HepG2 (cell line): Measurements from ENCODE around the gene IRF2BPL. TPM values are rescaled to one million over a fixed set of nuclear protein-coding genes. Genes with fewer than 3 reads are reported as not detected.

Experiments
- ATF7 ChIP-seq, 2 experiments: fragments of 450-650 bp in 1 of 2; sonication (generic) in 1 of 2; formaldehyde crosslinking in 1 of 2; IDR thresholded peaks; 2 replicates each; pipeline versions ENCODE4 v1.4.0 to v1.6.1; 2016 to 2020; ENCODE audit warnings: antibody characterized with exemption in 1 of 2, mild to moderate bottlenecking in 1 of 2, missing genetic modification reagents in 1 of 2
- CHCHD3 ChIP-seq: sonication (generic); formaldehyde crosslinking; IDR thresholded peaks from 2 replicates; pipeline ENCODE4 v1.8.0; 2022; ENCODE audit warnings: mild to moderate bottlenecking, missing genetic modification reagents, moderate library complexity
- DPF2 ChIP-seq: sonication (generic); formaldehyde crosslinking; IDR thresholded peaks from 2 replicates; pipeline ENCODE4 v1.4.0; 2020; ENCODE audit warnings: mild to moderate bottlenecking, low read depth, missing genetic modification reagents, borderline replicate concordance
- HMG20A ChIP-seq: IDR thresholded peaks from 2 replicates; pipeline ENCODE4 v1.6.1; 2016; ENCODE audit warnings: borderline replicate concordance
- HOXA3 ChIP-seq: sonication (generic); formaldehyde crosslinking; IDR thresholded peaks from 2 replicates; pipeline ENCODE4 v1.5.0; 2020; ENCODE audit warnings: missing genetic modification reagents
- MATR3 ChIP-seq: sonication (generic); formaldehyde crosslinking; IDR thresholded peaks from 2 replicates; pipeline ENCODE4 v1.4.0; 2020; ENCODE audit warnings: missing genetic modification reagents
- RARA ChIP-seq: IDR thresholded peaks from 2 replicates; pipeline ENCODE4 v1.6.1; 2016; ENCODE audit warnings: missing genetic modification reagents, missing compliant biosample characterization
- SPEN ChIP-seq: sonication (generic); formaldehyde crosslinking; IDR thresholded peaks from 2 replicates; pipeline ENCODE4 v1.5.1; 2020; ENCODE audit warnings: low read depth, mild to moderate bottlenecking, missing genetic modification reagents
- SRSF1 ChIP-seq: fragments of 200-400 bp; formaldehyde crosslinking; optimal IDR thresholded peaks from 2 replicates; pipeline ENCODE3; 2017; ENCODE audit warnings: mild to moderate bottlenecking, low read depth, low read length, moderate library complexity
- SSRP1 ChIP-seq: IDR thresholded peaks from 2 replicates; pipeline ENCODE4 v1.6.1; 2016; ENCODE audit warnings: control low read depth
- TCF7 ChIP-seq: sonication (generic); IDR thresholded peaks from 2 replicates; pipeline ENCODE4 v1.6.1; 2016; ENCODE audit warnings: antibody characterized with exemption, low read depth
- WIZ ChIP-seq: sonication (generic); formaldehyde crosslinking; IDR thresholded peaks from 2 replicates; pipeline ENCODE4 v1.5.1; 2020; ENCODE audit warnings: mild to moderate bottlenecking, missing genetic modification reagents
- ZNF232 ChIP-seq: sonication (generic); formaldehyde crosslinking; IDR thresholded peaks from 2 replicates; pipeline ENCODE4 v1.4.0; 2020; ENCODE audit warnings: missing genetic modification reagents, borderline replicate concordance
- ZNF839 ChIP-seq: sonication (generic); formaldehyde crosslinking; IDR thresholded peaks from 2 replicates; pipeline ENCODE4 v1.4.0; 2020; ENCODE audit warnings: missing genetic modification reagents, mild to moderate bottlenecking, borderline replicate concordance
- polyA plus RNA-seq, 8 experiments: library from polyadenylated mRNA; depleted of rRNA in 3 of 8; stranded (reverse) in 7 of 8; unstranded in 1 of 8; fragments of >200 nt; fragmentation: Illumina TruSeq in 4 of 8; extraction: Trizol in 4 of 8; gene quantifications; 2 replicates each; pipeline versions ENCODE4 v1.2.1 to v1.2.3, GENCODE V29; 2011 to 2016; ENCODE audit warnings: low read depth in 4 of 8, missing spikeins in 1 of 8, mixed read lengths in 1 of 8; ENCODE audit not compliant: insufficient read depth in 1 of 8
- total RNA-seq, 5 experiments: library from RNA; depleted of rRNA; stranded (reverse); fragments of >200 nt; fragmentation: Illumina TruSeq; extraction: Trizol; gene quantifications; 2 replicates each; pipeline ENCODE4 v1.2.3, GENCODE V29; 2016; ENCODE audit warnings: low read depth in 1 of 5
- TF ChIP-seq, protein P1 (sequence below): sonication (generic); formaldehyde crosslinking; IDR thresholded peaks from 2 replicates; pipeline ENCODE4 v1.4.0; 2020; ENCODE audit warnings: missing genetic modification reagents, borderline replicate concordance
- TF ChIP-seq, protein P2 (sequence below): sonication (generic); formaldehyde crosslinking; IDR thresholded peaks from 2 replicates; pipeline ENCODE4 v1.4.0; 2020; ENCODE audit warnings: missing genetic modification reagents
- TF ChIP-seq, protein P3 (sequence below): sonication (generic); formaldehyde crosslinking; IDR thresholded peaks from 2 replicates; pipeline ENCODE4 v1.4.0; 2020; ENCODE audit warnings: missing genetic modification reagents
- TF ChIP-seq, protein P4 (sequence below): sonication (generic); formaldehyde crosslinking; conservative IDR thresholded peaks from 2 replicates; pipeline ENCODE4 v1.8.1; 2023; ENCODE audit warnings: missing genetic modification reagents
- TF ChIP-seq, protein P5 (sequence below): sonication (generic); formaldehyde crosslinking; IDR thresholded peaks from 2 replicates; pipeline ENCODE4 v1.5.0; 2020; ENCODE audit warnings: missing genetic modification reagents

Gene IRF2BPL
- total and polyA plus RNA-seq, 2 of the 13 experiments (the other 11 are each of a cell fraction or from before 2014, with no cell fraction given) = 6.6 to 8.4 TPM

DNA sequence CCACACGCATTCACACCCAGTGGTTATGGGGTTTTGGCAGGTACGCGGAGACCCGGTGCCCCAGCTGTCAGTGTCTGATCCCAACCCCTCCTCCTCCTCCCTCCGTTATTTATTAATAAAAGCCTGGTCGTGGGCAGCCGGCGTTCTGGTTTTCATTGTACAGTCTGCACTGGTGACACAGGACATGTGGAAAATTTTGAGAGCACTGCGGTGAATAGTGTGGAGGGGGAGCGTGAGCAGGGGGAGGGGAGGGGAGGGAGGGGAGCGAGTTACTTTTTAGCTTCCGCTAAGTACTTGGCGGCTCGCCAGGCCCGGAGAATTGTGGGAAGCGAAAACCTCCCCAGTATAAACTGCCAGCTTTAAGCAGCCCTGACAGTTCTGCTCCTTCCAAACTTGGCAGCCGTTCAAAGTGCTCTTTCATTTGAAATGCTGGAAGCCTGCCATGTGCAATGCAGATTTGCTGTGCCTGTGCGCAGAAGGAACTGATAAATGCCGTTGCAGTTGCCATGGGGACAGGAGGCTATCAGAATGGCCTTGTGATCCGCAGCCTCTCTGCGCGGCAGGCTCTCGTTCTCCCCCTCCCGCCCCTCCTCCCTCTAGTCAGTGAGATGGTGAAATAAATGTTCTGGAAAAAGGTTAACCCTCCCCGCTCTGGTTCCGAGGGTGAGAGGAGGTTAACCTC, 11.7 kb upstream of the IRF2BPL start (continued):
- TF ChIP-seq ZNF839 (no peak), ZNF232 (CRISPR knock-in tag) (peak; percentile 93), ATF7 (IDR thresholded peaks at IDR 0.05) (no peak), ATF7 (CRISPR knock-in tag; IDR thresholded peaks at IDR 0.05) (no peak), TCF7 (0 out of 2 replicates have a peak, but pooled peaks have one; percentile 12), MATR3 (CRISPR knock-in tag) (no peak), DPF2 (CRISPR knock-in tag) (no peak), SRSF1 (no peak), SPEN (CRISPR knock-in tag) (peak; percentile 69), HMG20A (peak; percentile 49; the same call in 1 of the 2 replicates), WIZ (no peak), SSRP1 (CRISPR knock-in tag) (no peak), CHCHD3 (CRISPR knock-in tag) (no peak), RARA (no peak; the same call in 1 of the 2 replicates), HOXA3 (CRISPR knock-in tag) (peak; percentile 77)
- TF ChIP-seq, protein P1, sequence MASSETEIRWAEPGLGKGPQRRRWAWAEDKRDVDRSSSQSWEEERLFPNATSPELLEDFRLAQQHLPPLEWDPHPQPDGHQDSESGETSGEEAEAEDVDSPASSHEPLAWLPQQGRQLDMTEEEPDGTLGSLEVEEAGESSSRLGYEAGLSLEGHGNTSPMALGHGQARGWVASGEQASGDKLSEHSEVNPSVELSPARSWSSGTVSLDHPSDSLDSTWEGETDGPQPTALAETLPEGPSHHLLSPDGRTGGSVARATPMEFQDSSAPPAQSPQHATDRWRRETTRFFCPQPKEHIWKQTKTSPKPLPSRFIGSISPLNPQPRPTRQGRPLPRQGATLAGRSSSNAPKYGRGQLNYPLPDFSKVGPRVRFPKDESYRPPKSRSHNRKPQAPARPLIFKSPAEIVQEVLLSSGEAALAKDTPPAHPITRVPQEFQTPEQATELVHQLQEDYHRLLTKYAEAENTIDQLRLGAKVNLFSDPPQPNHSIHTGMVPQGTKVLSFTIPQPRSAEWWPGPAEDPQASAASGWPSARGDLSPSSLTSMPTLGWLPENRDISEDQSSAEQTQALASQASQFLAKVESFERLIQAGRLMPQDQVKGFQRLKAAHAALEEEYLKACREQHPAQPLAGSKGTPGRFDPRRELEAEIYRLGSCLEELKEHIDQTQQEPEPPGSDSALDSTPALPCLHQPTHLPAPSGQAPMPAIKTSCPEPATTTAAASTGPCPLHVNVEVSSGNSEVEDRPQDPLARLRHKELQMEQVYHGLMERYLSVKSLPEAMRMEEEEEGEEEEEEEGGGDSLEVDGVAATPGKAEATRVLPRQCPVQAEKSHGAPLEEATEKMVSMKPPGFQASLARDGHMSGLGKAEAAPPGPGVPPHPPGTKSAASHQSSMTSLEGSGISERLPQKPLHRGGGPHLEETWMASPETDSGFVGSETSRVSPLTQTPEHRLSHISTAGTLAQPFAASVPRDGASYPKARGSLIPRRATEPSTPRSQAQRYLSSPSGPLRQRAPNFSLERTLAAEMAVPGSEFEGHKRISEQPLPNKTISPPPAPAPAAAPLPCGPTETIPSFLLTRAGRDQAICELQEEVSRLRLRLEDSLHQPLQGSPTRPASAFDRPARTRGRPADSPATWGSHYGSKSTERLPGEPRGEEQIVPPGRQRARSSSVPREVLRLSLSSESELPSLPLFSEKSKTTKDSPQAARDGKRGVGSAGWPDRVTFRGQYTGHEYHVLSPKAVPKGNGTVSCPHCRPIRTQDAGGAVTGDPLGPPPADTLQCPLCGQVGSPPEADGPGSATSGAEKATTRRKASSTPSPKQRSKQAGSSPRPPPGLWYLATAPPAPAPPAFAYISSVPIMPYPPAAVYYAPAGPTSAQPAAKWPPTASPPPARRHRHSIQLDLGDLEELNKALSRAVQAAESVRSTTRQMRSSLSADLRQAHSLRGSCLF (CRISPR knock-in tag) = no peak
- TF ChIP-seq, protein P2, sequence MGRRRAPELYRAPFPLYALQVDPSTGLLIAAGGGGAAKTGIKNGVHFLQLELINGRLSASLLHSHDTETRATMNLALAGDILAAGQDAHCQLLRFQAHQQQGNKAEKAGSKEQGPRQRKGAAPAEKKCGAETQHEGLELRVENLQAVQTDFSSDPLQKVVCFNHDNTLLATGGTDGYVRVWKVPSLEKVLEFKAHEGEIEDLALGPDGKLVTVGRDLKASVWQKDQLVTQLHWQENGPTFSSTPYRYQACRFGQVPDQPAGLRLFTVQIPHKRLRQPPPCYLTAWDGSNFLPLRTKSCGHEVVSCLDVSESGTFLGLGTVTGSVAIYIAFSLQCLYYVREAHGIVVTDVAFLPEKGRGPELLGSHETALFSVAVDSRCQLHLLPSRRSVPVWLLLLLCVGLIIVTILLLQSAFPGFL = no peak
- TF ChIP-seq, protein P3, sequence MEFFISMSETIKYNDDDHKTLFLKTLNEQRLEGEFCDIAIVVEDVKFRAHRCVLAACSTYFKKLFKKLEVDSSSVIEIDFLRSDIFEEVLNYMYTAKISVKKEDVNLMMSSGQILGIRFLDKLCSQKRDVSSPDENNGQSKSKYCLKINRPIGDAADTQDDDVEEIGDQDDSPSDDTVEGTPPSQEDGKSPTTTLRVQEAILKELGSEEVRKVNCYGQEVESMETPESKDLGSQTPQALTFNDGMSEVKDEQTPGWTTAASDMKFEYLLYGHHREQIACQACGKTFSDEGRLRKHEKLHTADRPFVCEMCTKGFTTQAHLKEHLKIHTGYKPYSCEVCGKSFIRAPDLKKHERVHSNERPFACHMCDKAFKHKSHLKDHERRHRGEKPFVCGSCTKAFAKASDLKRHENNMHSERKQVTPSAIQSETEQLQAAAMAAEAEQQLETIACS (CRISPR knock-in tag) = no peak
- TF ChIP-seq, protein P4, sequence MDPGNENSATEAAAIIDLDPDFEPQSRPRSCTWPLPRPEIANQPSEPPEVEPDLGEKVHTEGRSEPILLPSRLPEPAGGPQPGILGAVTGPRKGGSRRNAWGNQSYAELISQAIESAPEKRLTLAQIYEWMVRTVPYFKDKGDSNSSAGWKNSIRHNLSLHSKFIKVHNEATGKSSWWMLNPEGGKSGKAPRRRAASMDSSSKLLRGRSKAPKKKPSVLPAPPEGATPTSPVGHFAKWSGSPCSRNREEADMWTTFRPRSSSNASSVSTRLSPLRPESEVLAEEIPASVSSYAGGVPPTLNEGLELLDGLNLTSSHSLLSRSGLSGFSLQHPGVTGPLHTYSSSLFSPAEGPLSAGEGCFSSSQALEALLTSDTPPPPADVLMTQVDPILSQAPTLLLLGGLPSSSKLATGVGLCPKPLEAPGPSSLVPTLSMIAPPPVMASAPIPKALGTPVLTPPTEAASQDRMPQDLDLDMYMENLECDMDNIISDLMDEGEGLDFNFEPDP (CRISPR knock-in tag) = no peak
- TF ChIP-seq, protein P5, sequence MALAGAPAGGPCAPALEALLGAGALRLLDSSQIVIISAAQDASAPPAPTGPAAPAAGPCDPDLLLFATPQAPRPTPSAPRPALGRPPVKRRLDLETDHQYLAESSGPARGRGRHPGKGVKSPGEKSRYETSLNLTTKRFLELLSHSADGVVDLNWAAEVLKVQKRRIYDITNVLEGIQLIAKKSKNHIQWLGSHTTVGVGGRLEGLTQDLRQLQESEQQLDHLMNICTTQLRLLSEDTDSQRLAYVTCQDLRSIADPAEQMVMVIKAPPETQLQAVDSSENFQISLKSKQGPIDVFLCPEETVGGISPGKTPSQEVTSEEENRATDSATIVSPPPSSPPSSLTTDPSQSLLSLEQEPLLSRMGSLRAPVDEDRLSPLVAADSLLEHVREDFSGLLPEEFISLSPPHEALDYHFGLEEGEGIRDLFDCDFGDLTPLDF (CRISPR knock-in tag) = no peak
